A549 (cell line): Measurements from ENCODE around the gene ARHGAP27.

Experiments
- CHD2 ChIP-seq: fragments of 150-350 bp; IDR thresholded peaks from 2 replicates; pipeline ENCODE4 v1.6.1; 2014; ENCODE audit warnings: low read length; ENCODE audit not compliant: partially characterized antibody
- CTCF ChIP-seq: fragments of >200 bp; sonication (Bioruptor Twin); formaldehyde crosslinking; IDR thresholded peaks from 3 replicates; pipeline ENCODE4 v1.5.1; 2016
- POLR2A ChIP-seq: IDR thresholded peaks from 2 replicates; pipeline ENCODE4 v1.6.1; 2012; ENCODE audit warnings: mild to moderate bottlenecking, low read length
- SMC3 ChIP-seq: fragments of >200 bp; sonication (Bioruptor Twin); formaldehyde crosslinking; IDR thresholded peaks from 3 replicates; pipeline ENCODE4 v1.6.1; 2018; ENCODE audit warnings: inconsistent platforms
- TP53 ChIP-seq: fragments of 250-450 bp; sonication (Bioruptor Pico); IDR thresholded peaks from 2 replicates; pipeline ENCODE4 v1.5.0; 2021; ENCODE audit warnings: mild to moderate bottlenecking, moderate library complexity

- TF ChIP-seq TP53 (CRISPR knock-in tag) (no peak), CHD2 (no peak), CTCF (no peak), POLR2A (no peak), SMC3 (no peak)
Observed at GRCh38 chr17:45413498-45413923, 19.2 kb downstream of the ARHGAP27 start.
